ENCODE results near the gene MED16.
"Not testable (repeated sequence)": the region's sequence is repeated elsewhere in the genome, so short reads cannot be mapped to it uniquely, and the experiment has no call there.

The MED16 gene

DNA sequence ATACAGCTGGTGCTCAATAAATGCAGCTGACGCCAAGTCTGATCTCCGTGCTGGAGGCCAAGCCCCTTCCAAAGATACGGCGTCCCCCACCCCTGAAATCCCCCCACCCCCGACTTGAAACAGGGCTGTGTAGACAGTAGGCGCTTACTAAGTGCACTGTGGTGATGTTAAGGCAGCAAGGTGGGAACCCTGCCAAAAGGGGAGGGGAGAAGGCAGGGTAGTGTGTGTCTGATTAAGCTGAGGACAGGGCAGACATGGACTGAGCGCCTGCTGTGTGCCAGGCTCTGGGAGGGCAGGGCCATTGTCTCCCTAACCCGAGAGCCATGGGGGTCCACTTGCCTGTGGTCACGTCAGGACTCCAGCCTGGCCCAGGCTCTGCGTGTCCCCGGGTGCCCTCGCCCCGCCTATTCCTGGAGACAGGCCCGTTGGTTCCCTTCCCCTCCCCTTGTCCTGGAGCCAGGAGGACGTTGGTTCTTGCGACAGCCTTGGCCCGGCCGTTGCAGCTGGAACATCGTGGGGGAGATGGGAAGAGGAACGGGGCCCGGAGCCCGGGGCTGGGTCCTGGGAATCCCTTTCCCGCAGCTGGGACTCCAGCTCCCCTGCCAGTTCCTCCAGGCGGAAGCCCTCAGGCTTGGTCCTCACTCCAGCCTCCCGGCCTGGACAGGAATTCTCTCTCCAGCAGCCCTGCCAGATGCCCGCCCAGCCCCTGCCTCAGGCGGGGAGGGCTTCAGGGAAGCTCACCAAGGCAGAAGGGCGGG, 42.6 kb downstream of the MED16 start:
- peak; percentile 73 for DNase-seq

- not testable (repeated sequence) for DNase-seq
These were observed 43.8 kb downstream of the MED16 start for GRCh38 chr19:849195-849594.

- no peak for DNase-seq
These were observed 44.5 kb downstream of the MED16 start for GRCh38 chr19:848386-848921.

DNA sequence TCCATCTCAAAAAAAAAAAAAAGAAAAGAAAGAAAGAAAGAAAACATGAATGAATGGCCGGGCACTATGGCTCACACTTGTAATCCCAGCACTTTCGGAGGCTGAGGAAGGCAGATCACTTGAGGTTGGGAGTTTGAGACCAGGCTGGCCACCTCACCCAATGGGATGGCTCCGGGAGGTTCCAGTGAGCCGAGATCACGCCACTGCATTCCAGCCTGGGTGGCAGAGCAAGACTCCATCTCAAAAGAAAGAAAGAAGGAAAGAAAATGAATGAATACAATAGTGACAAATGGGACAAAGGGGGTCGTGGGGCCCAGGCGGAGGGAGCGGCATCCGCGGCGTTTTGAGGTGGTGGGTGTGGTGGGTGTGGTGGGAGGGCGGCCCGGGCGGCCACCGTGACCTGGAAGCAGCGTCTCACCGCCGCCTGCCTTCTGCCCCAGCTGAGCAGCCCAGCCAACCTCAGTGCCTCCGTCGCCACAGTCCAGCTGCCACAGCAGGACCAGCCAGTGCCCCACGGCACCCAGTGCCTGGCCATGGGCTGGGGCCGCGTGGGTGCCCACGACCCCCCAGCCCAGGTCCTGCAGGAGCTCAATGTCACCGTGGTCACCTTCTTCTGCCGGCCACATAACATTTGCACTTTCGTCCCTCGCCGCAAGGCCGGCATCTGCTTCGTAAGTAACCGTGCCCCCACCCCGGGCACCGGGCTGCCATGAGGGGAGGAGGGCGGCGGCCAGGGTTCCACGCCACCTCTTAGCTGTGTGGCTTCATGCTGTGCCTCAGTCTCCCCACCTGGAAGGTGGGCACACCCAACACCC, 47.1 kb downstream of the MED16 start:
- no peak for DNase-seq

DNA sequence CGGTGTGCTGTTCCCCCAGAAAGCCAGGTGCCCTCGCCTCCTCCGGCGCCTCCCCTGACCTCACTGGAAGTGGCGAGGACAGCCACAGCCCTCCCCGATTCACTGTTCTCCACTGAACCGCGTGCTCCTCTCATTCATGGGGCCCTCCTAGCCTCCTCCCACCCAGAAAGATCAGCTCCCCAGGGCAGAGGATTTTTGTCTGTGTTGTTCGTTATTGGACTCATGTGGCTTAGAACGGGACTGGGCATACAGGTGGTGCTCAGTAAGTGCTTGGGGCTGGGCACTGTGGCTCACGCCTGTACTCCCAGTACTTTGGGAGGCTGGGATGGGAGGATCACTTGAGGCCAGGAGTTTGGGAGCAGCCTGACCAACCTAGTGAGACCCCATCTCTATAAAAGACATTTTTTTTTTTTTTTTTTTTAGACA, 48.4 kb downstream of the MED16 start:
- DNase-seq: peak; percentile 23

- DNase-seq: peak; percentile 11
These were observed 49.0 kb downstream of the MED16 start for GRCh38 chr19:843836-844545.

DNA sequence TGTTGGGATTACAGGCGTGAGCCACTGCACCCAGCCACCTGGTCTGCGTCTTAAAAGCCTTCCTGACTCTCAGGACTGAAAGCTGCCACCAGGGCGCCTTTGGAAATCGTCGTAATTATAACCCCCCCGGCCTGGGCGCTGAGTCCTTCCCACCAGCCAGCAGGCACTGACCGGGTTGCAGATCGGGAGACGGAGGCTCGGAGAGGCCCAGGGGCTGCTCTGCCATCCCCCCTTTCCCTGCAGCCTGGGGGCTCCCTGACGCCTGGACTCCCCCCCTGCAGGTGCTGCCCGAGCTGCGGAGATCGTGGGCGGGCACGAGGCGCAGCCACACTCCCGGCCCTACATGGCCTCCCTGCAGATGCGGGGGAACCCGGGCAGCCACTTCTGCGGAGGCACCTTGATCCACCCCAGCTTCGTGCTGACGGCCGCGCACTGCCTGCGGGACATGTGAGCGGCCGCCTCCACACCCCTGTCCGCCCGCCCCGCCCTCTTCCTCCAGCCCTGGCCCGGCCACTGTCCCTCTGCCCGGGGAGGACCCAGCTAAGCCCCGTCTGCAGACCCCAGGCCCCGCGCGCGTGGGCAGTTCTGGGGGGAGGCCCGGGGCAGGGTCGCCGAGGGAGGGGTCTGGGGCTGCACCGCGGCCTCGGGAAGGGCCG, 49.7 kb downstream of the MED16 start:
- DNase-seq: peak; percentile 38

- not testable (repeated sequence) for DNase-seq
These were observed 50.2 kb downstream of the MED16 start for GRCh38 chr19:842802-843179.

- no peak for DNase-seq
These were observed 52.3 kb downstream of the MED16 start, which contains the start of gene PRTN3 for GRCh38 chr19:840519-841206. PRTN3 (plus strand) TSS chr19:840999; CDS start chr19:841009, 10 bp downstream.

DNA sequence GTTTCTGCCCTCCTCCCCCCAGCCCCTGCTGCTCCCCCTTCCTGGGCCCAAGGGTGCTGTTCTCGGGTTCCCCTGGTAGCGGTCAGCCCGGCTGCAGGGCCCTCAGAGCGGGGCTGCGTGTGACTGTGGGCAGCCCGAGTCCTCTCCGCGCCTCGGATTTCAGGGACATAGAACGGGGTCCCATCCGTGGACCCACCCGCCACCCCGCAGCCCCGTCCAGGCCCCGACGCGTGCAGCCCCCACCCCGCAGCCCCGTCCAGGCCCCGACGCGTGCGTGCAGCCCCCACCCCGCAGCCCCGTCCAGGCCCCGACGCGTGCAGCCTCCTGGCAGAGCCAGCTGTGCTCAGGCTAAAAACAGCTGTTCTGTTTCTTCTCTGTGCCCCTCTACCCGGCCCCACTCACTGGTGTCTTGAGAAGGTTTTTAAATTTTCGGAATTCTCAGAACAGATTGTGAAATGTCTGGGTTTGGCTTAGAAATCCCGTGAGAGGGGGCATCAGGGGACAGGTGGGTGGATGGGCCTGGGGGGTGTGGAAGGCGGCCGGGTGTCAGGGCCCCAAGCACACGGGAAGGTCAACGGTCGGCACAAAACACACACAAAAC, 57.7 kb downstream of the MED16 start:
- peak; percentile 66 for DNase-seq

- DNase-seq: no peak
These were observed 58.8 kb downstream of the MED16 start for GRCh38 chr19:834216-834615.

- no peak for DNase-seq
These were observed 61.3 kb downstream of the MED16 start for GRCh38 chr19:831407-832369.

DNA sequence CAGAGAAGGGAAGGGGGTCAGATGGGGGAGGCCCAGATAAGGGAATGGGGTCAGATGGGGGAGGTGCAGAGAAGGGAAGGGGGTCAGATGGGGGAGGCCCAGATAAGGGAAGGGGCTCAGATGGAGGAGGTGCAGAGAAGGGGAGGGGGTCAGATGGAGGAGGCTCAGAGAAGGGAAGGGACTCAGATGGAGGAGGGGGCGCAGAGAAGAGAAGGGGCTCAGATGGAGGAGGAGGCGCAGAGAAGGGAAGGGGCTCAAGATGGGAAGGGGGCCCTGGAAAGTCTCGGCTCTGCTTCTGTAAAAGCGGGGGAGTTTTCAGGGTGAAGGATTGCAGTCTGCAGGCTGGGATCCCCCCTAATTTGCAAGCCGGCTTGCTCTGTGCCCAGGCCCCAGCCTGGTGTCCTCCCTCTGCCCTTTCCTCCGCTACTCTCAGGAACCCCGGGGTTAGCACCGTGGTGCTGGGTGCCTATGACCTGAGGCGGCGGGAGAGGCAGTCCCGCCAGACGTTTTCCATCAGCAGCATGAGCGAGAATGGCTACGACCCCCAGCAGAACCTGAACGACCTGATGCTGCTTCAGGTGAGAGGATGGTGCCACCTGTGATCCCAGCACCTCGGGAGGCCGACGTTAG, 63.7 kb downstream of the MED16 start:
- no peak for DNase-seq

DNA sequence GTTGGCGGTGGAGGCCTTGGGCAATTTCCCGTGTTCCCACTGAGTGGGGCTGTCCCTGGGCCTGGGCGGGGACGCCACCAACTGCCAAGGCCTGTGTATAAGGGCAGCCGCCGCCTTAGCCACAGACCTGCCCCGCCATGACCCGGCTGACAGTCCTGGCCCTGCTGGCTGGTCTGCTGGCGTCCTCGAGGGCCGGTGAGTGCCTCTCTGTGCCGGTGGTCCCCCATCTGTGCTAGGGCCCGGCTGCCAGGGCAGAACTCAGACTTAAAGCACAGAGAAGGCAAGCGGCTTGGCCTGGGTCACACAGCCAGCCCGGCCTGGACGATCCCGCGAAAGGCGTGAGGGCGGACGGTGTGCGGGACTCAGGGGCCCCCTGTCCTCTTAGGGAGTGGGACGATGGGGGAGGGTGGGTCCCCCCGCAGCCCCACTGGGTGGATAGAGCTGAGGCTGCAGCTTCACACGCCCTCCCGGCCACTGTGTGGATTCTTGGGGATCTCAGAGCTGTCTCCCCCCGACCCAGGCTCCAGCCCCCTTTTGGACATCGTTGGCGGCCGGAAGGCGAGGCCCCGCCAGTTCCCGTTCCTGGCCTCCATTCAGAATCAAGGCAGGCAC, 65.2 kb downstream of the MED16 start, which contains the start of gene AZU1:
AZU1 (plus strand) TSS at position 128 of the 612 bp plus-strand sequence; CDS start at position 138, 10 bp downstream.
- DNase-seq: no peak

- DNase-seq: no peak
These were observed 65.7 kb downstream of the MED16 start for GRCh38 chr19:827314-827709.

- DNase-seq: no peak
These were observed 66.9 kb downstream of the MED16 start for GRCh38 chr19:825897-826644.

- DNase-seq: no peak
These were observed 68.1 kb downstream of the MED16 start for GRCh38 chr19:824885-825284.

- no peak for DNase-seq
These were observed 69.3 kb downstream of the MED16 start for GRCh38 chr19:823565-824121.

Measured in eye (tissue), 1 donor.